Endodermal cell (in vitro differentiated cells): ENCODE results near the gene STK4. TPM values are rescaled to one million over a fixed set of nuclear protein-coding genes. Genes with fewer than 3 reads are reported as not detected.

Experiments used
- DNase-seq: peaks from one replicate; pipeline ENCODE4 v3.0.0-alpha.2; 2017
- H3K27ac ChIP-seq: 2 replicates; pipeline ENCODE4 v1.5.1; 2013; ENCODE audit warnings: mild to moderate bottlenecking, low read depth, low read length, moderate library complexity
- H3K27me3 ChIP-seq: 2 replicates; pipeline ENCODE4 v1.6.1; 2013; ENCODE audit warnings: mild to moderate bottlenecking, low read length, moderate library complexity; ENCODE audit not compliant: insufficient read depth, control insufficient read depth, poor library complexity, severe bottlenecking
- H3K36me3 ChIP-seq: 2 replicates; pipeline ENCODE4 v1.7.0; 2013; ENCODE audit warnings: mild to moderate bottlenecking, low read length, moderate library complexity; ENCODE audit not compliant: control insufficient read depth, insufficient read depth
- H3K4me1 ChIP-seq: one replicate; pipeline ENCODE4 v1.7.0; 2013; ENCODE audit warnings: low read length; ENCODE audit not compliant: control insufficient read depth, insufficient read depth
- H3K4me3 ChIP-seq: 2 replicates; pipeline ENCODE4 v1.5.1; 2013; ENCODE audit warnings: mild to moderate bottlenecking, low read length, moderate library complexity
- H3K9ac ChIP-seq: 2 replicates; pipeline ENCODE4 v1.6.1; 2013; ENCODE audit warnings: mild to moderate bottlenecking, low read length, moderate library complexity; ENCODE audit not compliant: poor library complexity, severe bottlenecking; ENCODE audit errors: extremely low read depth
- H3K9me3 ChIP-seq: 2 replicates; pipeline ENCODE4 v1.6.1; 2013; ENCODE audit warnings: mild to moderate bottlenecking, low read length, moderate library complexity; ENCODE audit not compliant: control insufficient read depth
- H3K27ac Mint-ChIP-seq: 2 replicates; pipeline ENCODE4 v1.8.0; 2020; ENCODE audit warnings: mixed read lengths
- H3K27me3 Mint-ChIP-seq: 2 replicates; pipeline ENCODE4 v1.8.0; 2021; ENCODE audit warnings: mild to moderate bottlenecking, mixed read lengths; ENCODE audit not compliant: insufficient read depth
- H3K36me3 Mint-ChIP-seq: 2 replicates; pipeline ENCODE4 v1.8.0; 2020; ENCODE audit warnings: low read depth, mixed read lengths
- H3K4me1 Mint-ChIP-seq: 2 replicates; pipeline ENCODE4 v1.8.0; 2020; ENCODE audit warnings: mixed read lengths
- H3K4me3 Mint-ChIP-seq: 2 replicates; pipeline ENCODE4 v1.8.0; 2020; ENCODE audit warnings: mild to moderate bottlenecking, moderate library complexity, mixed read lengths
- H3K9me3 Mint-ChIP-seq: 2 replicates; pipeline ENCODE4 v1.8.0; 2020; ENCODE audit warnings: mild to moderate bottlenecking, mixed read lengths
- CTCF ChIP-seq: fragments of 200-600 bp; sonication (generic); conservative IDR thresholded peaks from 2 replicates; pipeline ENCODE4 v1.5.0; 2021; ENCODE audit warnings: antibody characterized with exemption, mild to moderate bottlenecking
- WGBS, 2 experiments: methylation state at CpG; one replicate each; pipeline versions ENCODE4 v1.1.5 to v1.1.7; 2013; ENCODE audit warnings: missing lambda C conversion rate in 2 of 2, mixed read lengths in 1 of 2; ENCODE audit not compliant: insufficient coverage in 1 of 2, insufficient read length in 1 of 2; 5-methylcytosine and 5-hydroxymethylcytosine counted together
- total RNA-seq, 2 donors: library from RNA; stranded (reverse); fragmentation: NEBNext Ultra II Directional in 1 of 2; extraction: Animal tissue kit (Norgen Biotek cat#: 25700) in 1 of 2; gene quantifications; 2 replicates in 1 of 2; 3 replicates in 1 of 2; pipeline ENCODE4 v1.2.1, GENCODE V29; 2021

The STK4 gene
- total RNA-seq, 2 donors from 2014 or later, result 29.2 to 33.1 TPM

- no peaks in the 10 kb centered on the region for H3K27me3 ChIP-seq
- Mint-ChIP-seq H3K9me3 (peaks cover 12% of the 10 kb centered on the region), H3K4me3 (no peak overlapping the region), H3K27ac (no peak overlapping the region), H3K36me3 (peaks cover 26% of the 10 kb centered on the region), H3K4me1 (peaks cover 12% of the 10 kb centered on the region), H3K27me3 (no peaks in the 10 kb centered on the region)
- H3K27ac ChIP-seq, result no peak overlapping the region
- no peaks in the 10 kb centered on the region for H3K4me1 ChIP-seq
- H3K9ac ChIP-seq, result no peak overlapping the region
- H3K9me3 ChIP-seq, result peaks cover 5% of the 10 kb centered on the region
- no peak for DNase-seq
- no peak for TF ChIP-seq CTCF
- H3K4me3 ChIP-seq, result no peak overlapping the region
- H3K36me3 ChIP-seq, result peaks cover 8% of the 10 kb centered on the region
Measured at GRCh38 chr20:45064812-45065211, 98.5 kb downstream of the STK4 start.

GRCh38 chr20:45066372-45066771, 100.1 kb downstream of the STK4 start:
- no peak for TF ChIP-seq CTCF
- Histone ChIP-seq H3K27me3 (no peaks in the 10 kb centered on the region), H3K36me3 (peaks cover 8% of the 10 kb centered on the region), H3K4me3 (no peak overlapping the region), H3K9me3 (peaks cover 5% of the 10 kb centered on the region), H3K9ac (no peak overlapping the region), H3K27ac (no peak overlapping the region), H3K4me1 (no peaks in the 10 kb centered on the region)
- no peaks in the 10 kb centered on the region for H3K27me3 Mint-ChIP-seq
- 94 to 97% methylated on average over 6 to 7 of the region's 7 CpGs for WGBS, 2 experiments
- H3K36me3 Mint-ChIP-seq, result peaks cover 32% of the 10 kb centered on the region
- H3K4me3 Mint-ChIP-seq, result no peak overlapping the region
- H3K9me3 Mint-ChIP-seq, result peaks cover 12% of the 10 kb centered on the region
- H3K27ac Mint-ChIP-seq, result no peak overlapping the region
- H3K4me1 Mint-ChIP-seq, result peaks cover 7% of the 10 kb centered on the region
- no peak for DNase-seq

- peaks cover 30% of the 10 kb centered on the region for H3K36me3 Mint-ChIP-seq
- H3K4me3 ChIP-seq, result no peak overlapping the region
- H3K9me3 Mint-ChIP-seq, result peaks cover 10% of the 10 kb centered on the region
- H3K9ac ChIP-seq, result no peak overlapping the region
- H3K9me3 ChIP-seq, result peaks cover 5% of the 10 kb centered on the region
- no peaks in the 10 kb centered on the region for H3K27me3 ChIP-seq
- H3K4me1 ChIP-seq, result no peaks in the 10 kb centered on the region
- no peak overlapping the region for H3K4me3 Mint-ChIP-seq
- DNase-seq, result no peak
- peaks cover 7% of the 10 kb centered on the region for H3K36me3 ChIP-seq
- no peaks in the 10 kb centered on the region for H3K27me3 Mint-ChIP-seq
- WGBS, 2 experiments, result 94 to 100% methylated on average over 1 to 4 of the region's 4 CpGs
- no peak overlapping the region for H3K27ac Mint-ChIP-seq
- no peak overlapping the region for H3K27ac ChIP-seq
- H3K4me1 Mint-ChIP-seq, result peaks cover 3% of the 10 kb centered on the region
- no peak for TF ChIP-seq CTCF
Measured at GRCh38 chr20:45067087-45067486, 100.8 kb downstream of the STK4 start.
